ENCODE data around the gene LAMC3.

The LAMC3 gene

GRCh38 chr9:131008909-131009618, at the start of gene LAMC3:
Gene LAMC3, plus strand, starts transcription at chr9:131009174. Its CDS starts 41 bp downstream, at chr9:131009215.
- DNase-seq (ENCODE audit: low spot score), result no peak

- no peak for DNase-seq (ENCODE audit: low spot score)
These were observed 49.1 kb upstream of the LAMC3 start for GRCh38 chr9:130959809-130960334.

DNA sequence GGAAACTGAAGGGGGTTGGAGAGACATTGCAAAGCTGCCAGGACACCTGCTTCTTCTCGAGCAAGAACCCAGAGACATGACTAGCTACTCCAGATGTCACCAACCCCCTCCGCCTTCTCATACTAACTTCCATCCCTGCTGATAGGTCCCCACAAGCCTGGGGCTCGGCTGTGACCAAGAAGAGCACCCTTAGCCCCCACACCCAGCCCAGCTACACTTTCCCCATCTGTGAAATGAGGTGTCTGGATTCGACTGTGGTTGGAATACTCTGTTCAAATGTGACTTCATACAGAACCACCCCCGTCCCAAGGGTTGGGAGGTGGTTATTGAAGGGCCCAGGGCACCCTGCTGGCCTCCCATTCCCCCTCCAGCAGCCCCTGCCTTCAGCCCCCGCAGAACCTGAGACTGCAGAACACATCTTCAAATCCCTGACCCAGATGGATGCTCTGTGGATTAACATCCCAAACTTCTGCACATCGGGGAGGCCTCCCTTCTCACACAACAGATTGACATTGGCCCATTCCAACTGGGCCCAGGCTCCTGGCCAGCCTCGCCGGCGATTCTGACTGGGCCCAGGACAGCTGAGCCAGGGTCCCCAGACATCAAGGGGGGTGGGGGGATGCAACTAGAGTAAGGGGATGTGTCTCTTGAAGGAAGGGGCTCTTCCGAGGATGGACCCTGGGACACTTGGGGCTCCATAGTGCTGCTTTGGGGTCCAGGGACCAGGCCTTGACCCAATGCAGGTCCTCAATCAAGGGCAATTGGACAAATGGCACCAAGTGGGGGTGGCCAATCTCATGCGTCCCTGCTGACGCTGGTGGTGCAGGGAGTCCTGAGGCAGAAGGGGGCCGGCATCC, 48.2 kb upstream of the LAMC3 start:
- no peak for DNase-seq (ENCODE audit: low spot score)

- DNase-seq (ENCODE audit: low spot score), result no peak
These were observed 47.3 kb upstream of the LAMC3 start for GRCh38 chr9:130961511-130962300.

- peak; percentile 74 for DNase-seq (ENCODE audit: low spot score)
These were observed 46.3 kb upstream of the LAMC3 start for GRCh38 chr9:130962418-130963316.

DNA sequence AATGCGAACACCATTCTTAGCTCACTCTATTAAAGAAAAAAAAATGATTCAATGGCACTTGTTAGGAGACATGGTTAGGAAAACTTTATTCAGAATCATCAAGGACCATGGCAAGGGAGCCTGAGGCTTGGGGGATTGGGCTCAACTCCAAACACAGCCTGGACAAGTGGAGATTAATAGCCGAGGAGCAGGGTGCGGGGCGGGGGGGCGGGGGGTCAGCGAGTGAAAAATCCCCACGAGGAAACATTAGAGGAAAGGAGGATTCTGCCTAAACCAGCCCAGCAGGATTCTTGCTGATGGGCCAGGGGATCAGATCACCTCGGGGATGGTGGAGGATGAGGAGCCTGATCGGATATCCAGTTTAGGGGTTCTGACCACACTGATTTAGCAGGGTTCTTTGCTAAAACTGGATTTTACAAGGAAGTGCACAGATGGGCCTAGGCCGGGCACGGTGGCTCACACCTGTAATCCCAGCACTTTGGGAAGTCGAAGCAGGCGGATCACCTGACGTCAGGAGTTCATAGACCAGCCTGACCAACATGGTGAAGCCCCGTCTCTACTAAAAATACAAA, 45.6 kb upstream of the LAMC3 start:
- DNase-seq (ENCODE audit: low spot score), result no peak

DNA sequence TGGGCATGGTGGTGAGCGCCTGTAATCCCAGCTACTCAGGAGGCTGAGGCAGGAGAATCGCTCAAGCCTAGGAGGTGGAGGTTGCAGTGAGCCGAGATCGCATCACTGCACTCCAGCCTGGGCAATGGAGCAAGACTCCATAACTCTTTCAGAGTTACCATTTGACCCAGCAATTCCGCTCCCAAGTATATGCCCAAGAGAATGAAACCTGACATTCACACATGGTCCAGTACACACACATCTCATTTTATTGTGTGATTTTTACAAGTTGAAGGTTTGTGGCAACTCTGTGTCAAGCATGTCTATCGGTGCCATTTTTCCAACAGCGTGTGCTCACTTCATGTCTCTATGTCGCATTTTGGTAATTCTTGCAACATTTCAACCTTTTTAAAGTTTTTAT, 45.1 kb upstream of the LAMC3 start:
- no peak for DNase-seq (ENCODE audit: low spot score)

- DNase-seq (ENCODE audit: low spot score), result no peak
These were observed 43.3 kb upstream of the LAMC3 start for GRCh38 chr9:130965680-130966079.

GRCh38 chr9:130970052-130970451, 38.9 kb upstream of the LAMC3 start:
- DNase-seq (ENCODE audit: low spot score), result no peak

DNA sequence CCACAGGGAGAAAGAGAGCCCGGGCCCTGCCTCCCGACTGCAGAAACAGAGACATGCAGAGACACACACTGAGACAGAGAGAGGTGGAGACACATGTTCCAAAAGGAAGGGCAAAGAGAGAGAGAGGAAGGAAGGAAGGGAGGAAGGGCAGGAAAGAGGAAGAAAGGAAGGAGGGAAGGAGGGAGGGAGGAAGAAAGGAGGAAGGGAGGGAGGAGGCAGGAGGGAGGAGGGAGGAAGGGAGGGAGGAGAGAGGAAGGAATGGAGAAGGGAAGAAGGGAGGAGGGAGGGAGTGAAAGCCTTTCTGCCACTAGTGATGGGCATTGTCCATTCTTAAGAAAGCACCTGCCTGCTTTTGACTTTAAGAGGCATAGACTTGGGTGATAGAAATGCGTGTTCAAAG, 38.1 kb upstream of the LAMC3 start:
- DNase-seq (ENCODE audit: low spot score), result no peak

- no peak for DNase-seq (ENCODE audit: low spot score)
These were observed 37.6 kb upstream of the LAMC3 start for GRCh38 chr9:130971294-130971849.

- DNase-seq (ENCODE audit: low spot score), result no peak
These were observed 36.6 kb upstream of the LAMC3 start for GRCh38 chr9:130972277-130972956.

- no peak for DNase-seq (ENCODE audit: low spot score)
These were observed 35.9 kb upstream of the LAMC3 start for GRCh38 chr9:130972957-130973685.

- DNase-seq (ENCODE audit: low spot score), result no peak
These were observed 35.2 kb upstream of the LAMC3 start for GRCh38 chr9:130973686-130974281.

- no peak for DNase-seq (ENCODE audit: low spot score)
These were observed 34.3 kb upstream of the LAMC3 start for GRCh38 chr9:130974697-130975096.

GRCh38 chr9:130975156-130975555, 33.8 kb upstream of the LAMC3 start:
- DNase-seq (ENCODE audit: low spot score), result no peak

- DNase-seq (ENCODE audit: low spot score), result no peak
These were observed 32.8 kb upstream of the LAMC3 start for GRCh38 chr9:130975932-130976841.

- DNase-seq (ENCODE audit: low spot score), result no peak
These were observed 31.2 kb upstream of the LAMC3 start for GRCh38 chr9:130977811-130978221.

All from LoVo (cell line).